GM21619 (cell line): ENCODE results near the gene CNGB1.
"Not testable (repeated sequence)": the region's sequence is repeated elsewhere in the genome, so short reads cannot be mapped to it uniquely, and the experiment has no call there.

ENCODE experiments used
- ATAC-seq: cut with Tn5 transposase; IDR thresholded peaks from one replicate; pipeline ENCODE4 v1.9.1; 2021; ENCODE audit not compliant: unreplicated experiment

The CNGB1 gene

GRCh38 chr16:57956270-57956808 lies 14.6 kb downstream of the CNGB1 start:
- ATAC-seq = no peak

DNA sequence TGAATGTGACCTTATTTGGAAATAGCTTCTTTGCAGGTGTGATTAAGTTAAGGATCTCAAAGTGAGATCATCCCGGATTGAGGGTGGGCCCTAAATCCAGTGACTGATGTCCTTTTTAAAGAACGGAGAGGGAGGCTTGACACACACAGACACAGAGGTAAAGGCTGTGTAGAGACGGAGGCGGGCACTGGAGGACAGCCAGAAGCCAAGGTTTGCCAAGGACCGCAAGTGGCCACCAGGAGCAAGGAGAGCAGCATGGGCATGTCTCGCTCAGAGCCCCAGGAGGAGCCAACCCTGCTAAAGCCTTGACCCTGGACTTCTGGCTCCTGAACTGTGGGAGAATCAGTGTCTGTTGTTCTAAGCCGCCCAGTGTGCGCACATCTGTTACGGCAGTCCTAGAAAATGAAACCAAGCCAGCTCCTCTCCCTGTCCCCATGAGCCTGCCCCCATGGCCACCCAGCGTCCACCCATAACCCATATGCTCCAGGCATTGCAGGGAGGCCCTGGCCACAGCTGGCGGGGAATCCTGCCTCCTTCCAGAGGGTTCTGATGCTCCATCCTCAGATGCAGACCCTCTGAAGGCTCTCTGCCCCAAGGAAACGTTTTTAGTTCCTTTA lies 15.2 kb downstream of the CNGB1 start:
- ATAC-seq = no peak

DNA sequence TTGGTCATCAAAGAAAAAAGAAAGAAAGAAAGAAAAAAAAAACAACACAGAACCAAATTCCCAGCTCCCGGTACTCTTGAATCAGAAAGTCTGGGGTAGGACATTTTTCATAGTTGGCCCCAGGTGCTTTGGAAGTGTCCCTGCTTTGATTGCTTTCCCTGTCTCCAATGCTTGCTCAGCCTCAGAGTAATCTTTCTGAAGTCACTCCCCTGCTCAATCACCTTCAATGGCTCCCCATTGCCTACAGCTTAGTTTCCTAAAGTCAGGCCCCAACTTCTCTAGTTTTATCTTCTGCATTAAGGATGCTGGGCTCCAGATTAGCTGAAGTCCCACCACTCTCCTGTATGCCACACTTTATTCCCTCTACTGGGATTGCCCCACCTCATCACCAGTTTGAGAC lies 17.1 kb downstream of the CNGB1 start:
- ATAC-seq = no peak

DNA sequence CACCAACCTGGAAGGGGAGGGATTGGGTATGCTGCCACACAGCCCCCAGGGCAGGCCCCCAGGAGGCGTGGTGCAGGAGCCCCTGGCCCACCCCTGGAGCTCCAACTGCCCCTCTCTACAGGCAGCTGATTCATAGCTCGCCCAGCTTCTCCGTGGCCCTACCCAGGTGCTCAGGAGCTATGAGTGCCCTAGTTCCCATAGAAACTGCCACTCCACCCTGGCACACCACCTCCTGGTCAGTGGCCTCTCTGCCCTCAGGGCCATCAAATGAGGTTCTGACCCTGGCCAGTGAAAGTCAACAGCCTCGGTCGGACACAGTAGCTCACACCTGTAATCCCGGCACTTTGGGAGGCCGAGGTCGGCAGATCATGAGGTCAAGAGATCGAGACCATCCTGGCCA lies 18.0 kb downstream of the CNGB1 start:
- no peak for ATAC-seq

DNA sequence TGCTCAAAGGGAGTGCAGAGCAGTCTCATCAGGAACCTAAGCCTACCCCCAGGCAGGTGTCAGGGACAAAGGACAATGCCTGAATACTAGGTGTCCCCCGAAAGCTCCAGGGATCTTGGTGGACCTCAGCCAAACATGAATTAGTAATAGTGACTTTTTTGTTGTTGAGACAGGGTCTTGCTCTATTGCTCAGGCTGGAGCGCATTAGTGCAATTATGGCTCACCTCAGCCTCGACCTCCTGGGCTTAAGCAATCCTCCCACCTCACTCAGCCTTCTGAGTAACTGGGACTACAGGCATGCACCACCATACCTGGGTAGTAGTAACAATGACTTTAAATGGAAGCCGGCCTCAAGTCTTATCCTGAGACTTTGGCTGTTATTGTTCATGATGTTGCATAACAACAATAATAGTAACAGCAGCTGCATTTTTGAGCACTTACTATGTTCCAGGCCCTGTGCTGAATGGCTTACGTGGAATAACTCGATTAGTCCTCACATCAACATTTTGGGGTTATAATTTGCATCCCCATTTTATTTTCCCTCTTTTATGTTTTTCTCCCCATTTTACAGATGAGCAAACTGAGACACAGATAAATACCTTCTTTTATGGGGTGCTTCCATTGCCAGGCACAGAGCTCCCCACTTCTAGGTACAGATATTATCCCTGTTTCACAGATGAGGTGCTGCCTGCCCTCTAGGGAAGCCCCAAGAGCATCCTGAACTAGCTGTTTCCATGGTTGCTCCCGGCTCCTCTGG lies 19.5 kb downstream of the CNGB1 start:
- no peak for ATAC-seq

DNA sequence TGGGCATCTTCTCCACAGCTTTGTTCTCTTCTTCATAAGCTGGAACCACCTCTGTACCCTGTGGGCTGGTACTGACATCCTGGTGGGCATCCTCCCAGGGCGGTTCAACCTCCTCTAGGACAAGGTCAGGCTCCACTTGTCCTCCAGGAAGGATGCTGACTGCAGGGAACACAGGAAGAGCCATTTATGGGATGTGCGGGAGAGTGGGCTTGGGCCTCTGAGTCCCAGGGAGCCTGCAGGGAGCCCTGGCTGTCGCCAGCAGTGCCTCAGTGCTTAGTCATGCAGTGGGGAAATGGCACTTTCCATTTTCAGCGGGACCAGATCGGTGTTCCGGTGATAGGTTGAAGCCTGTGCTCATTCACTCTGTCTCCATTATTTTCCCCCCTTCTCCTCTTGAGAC lies 20.5 kb downstream of the CNGB1 start:
- no peak for ATAC-seq

GRCh38 chr16:57949595-57950238 lies 21.2 kb downstream of the CNGB1 start:
- no peak for ATAC-seq

DNA sequence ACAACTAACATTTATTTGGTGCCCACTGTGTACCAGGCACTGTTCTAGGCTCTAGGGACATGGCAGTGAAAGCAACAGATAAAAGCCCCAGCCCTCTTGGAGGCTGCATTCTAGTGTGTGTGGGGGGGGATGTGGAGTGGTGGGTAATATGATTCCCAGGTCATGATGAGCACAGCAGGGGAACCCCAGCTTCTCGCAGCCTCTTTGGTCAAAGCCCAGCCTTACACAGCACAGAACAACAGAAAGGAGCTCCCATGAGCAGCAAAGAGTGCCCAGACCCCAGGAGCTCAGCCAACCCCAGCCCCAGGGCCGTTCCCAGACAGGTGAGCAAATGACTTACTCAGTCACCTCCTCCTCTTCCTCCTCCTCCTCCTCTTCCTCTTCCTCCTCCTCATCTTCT lies 21.9 kb downstream of the CNGB1 start:
- no peak for ATAC-seq

DNA sequence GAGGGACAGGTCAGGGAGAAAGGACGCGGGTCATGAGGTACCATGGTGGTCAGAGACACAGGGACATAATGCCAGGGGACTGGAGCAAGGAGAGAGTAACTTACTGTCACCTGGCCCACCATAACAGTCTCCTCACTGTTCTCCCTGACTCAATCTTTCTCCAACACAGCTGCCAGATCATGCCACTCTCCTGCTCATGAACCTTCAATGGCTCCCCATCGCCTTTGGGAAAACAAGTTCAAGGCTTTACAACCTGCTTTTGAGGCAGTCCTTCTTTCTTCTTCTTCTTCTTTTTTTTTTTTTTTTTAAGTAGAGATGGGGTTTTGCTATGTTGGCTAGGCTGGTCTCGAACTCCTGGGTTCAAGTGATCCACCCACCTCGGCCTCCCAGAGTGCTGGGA lies 22.9 kb downstream of the CNGB1 start:
- no peak for ATAC-seq

DNA sequence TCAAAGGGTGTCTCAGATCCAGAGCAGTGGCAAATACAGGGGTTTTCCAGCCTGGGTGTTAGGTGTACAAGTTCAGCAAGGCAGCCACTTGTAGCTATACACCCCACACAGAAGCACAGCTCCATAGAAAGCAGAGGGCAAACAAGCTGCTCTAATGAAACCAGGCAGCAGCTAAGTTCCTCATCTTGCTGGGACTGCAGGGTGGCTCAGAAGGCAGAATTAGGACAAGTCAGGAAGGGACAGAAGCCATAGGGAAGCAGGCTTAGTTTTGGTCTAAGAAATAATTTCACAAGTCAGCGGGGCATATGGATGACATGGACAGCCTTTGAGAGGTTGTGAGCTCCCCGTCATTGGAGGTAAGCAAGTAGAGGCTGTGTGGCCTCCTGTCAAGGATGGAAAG lies 23.7 kb downstream of the CNGB1 start:
- ATAC-seq = no peak

GRCh38 chr16:57946181-57946801 lies 24.6 kb downstream of the CNGB1 start:
- no peak for ATAC-seq

- no peak for ATAC-seq
These were observed 25.2 kb downstream of the CNGB1 start for GRCh38 chr16:57945740-57946138.

GRCh38 chr16:57944970-57945739 lies 25.8 kb downstream of the CNGB1 start:
- ATAC-seq = no peak

DNA sequence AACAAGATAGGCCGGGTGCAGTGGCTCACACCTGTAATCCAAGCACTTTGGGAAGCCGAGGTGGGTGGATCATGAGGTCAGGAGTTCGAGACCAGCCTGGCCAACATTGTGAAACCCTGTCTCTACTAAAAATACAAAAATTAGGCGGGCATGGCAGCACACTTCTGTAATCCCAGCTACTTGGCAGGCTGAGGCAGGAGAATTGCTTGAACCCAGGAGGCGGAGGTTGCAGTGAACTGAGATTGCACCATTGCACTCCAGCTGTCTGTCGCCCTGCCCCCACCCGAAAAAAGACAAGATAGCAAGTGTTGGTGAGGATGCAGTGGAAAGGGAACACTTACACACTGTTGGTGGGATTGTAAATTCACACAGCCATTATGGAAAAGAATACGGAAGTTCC lies 27.5 kb downstream of the CNGB1 start:
- not testable (repeated sequence) for ATAC-seq

DNA sequence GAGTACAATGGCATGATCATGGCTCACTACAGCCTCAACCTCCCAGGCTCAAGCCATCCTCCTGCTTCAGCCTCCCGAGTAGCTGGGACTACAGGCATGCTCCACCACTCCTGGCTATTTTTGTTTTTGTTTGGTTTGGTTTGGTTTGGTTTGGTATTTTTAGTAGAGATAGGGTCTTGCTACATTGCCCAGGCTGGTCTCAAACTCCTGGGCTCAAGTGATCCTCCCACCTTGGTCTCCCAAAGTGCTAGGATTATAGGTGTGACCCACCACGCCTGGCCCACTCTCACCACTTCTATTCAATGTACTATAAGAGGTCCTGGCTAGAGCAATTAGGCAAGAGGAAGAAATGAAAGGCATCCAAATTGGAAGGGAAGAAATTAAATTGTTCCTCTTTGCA lies 29.0 kb downstream of the CNGB1 start:
- not testable (repeated sequence) for ATAC-seq

- no peak for ATAC-seq
These were observed 29.8 kb downstream of the CNGB1 start for GRCh38 chr16:57941016-57941664.

DNA sequence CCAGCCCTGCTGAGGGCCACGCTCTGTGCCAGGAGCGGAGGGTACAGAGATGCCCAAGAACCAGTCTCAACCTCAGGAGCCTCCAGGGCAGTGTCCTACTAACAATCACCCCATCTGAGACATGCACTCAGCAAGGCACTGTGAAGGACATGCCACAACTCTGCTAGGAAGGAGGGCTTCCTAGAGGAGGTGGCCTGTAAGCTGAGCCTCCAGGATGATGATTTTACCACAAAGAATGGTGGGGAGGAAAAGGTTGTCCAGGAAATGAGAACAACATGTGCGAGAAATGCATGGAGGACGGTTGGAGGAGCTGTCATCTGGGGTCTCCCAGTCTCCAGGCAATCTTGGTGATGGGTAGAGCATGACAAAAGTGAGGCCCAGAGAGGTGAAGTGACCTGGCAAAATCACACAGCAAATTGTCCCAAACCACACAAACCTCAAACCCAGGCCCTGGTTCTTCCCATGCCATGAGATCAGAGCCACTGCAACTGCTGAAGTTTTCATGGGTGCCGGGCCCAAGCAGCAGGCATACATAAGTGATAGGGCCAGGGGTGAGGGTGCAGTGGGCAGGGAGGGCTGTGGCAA lies 30.5 kb downstream of the CNGB1 start:
- no peak for ATAC-seq

- ATAC-seq = no peak
These were observed 31.1 kb downstream of the CNGB1 start for GRCh38 chr16:57939872-57940224.

- no peak for ATAC-seq
These were observed 31.7 kb downstream of the CNGB1 start for GRCh38 chr16:57938936-57939871.
